Measurements from ENCODE around the gene ROBO3.

ROBO3 gene

GRCh38 chr11:124863826-124864165, 1.4 kb upstream of the ROBO3 start (continued):
- TF ChIP-seq ZNF555 (tag by site-specific recombination; conservative IDR thresholded peaks at IDR 0.05) (no peak), ZNF558 (tag by site-specific recombination; IDR thresholded peaks at IDR 0.05) (no peak), ZSCAN16 (tag by site-specific recombination; IDR thresholded peaks at IDR 0.05) (no peak), ZNF214 (tag by site-specific recombination; IDR thresholded peaks at IDR 0.05; ENCODE audit: borderline replicate concordance) (no peak), ZNF785 (tag by site-specific recombination; IDR thresholded peaks at IDR 0.05) (no peak)
- TF ChIP-seq, protein P1, sequence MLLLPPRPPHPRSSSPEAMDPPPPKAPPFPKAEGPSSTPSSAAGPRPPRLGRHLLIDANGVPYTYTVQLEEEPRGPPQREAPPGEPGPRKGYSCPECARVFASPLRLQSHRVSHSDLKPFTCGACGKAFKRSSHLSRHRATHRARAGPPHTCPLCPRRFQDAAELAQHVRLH (tag by site-specific recombination; IDR thresholded peaks at IDR 0.05) = no peak

- ChIA-PET POLR2A (no interaction called here), CTCF (interaction anchor here (0.9 to 3.0 kb wide), 4 partner anchors 11 to 23 kb away, joined by 3 to 34 read pairs (median 12); no protein-coding TSS in a partner anchor)
- no peaks in the 10 kb centered on the region for H3K4me1 ChIP-seq (ENCODE audit: control insufficient read depth, insufficient read depth, low read length)
- H3K4me3 ChIP-seq (ENCODE audit: low read depth, low read length) = no peak overlapping the region
- H3K27ac ChIP-seq (ENCODE audit: extremely low read depth, low read depth, low read length) = no peak overlapping the region
- TF ChIP-seq ZNF692 (tag by site-specific recombination; IDR thresholded peaks at IDR 0.05) (no peak), ZBTB7A (tag by site-specific recombination; IDR thresholded peaks at IDR 0.05; ENCODE audit: low read depth) (no peak), HIC1 (tag by site-specific recombination; IDR thresholded peaks at IDR 0.05) (no peak), ZNF677 (tag by site-specific recombination; IDR thresholded peaks at IDR 0.05) (no peak), KLF8 (tag by site-specific recombination; IDR thresholded peaks at IDR 0.05) (no peak), ZNF626 (tag by site-specific recombination; IDR thresholded peaks at IDR 0.05) (no peak), ZNF214 (tag by site-specific recombination; IDR thresholded peaks at IDR 0.05; ENCODE audit: borderline replicate concordance) (no peak), ZNF558 (tag by site-specific recombination; IDR thresholded peaks at IDR 0.05) (no peak), ZNF433 (tag by site-specific recombination; IDR thresholded peaks at IDR 0.05; ENCODE audit: low read depth) (no peak), ZNF274 (IDR thresholded peaks at IDR 0.05; ENCODE audit: low read length) (no peak), ZNF274 (tag by site-specific recombination; IDR thresholded peaks at IDR 0.05; ENCODE audit: borderline replicate concordance) (no peak), ZNF10 (tag by site-specific recombination; IDR thresholded peaks at IDR 0.05) (no peak), REPIN1 (tag by site-specific recombination; IDR thresholded peaks at IDR 0.05; ENCODE audit: low read depth) (no peak), ZNF768 (tag by site-specific recombination; IDR thresholded peaks at IDR 0.05) (no peak)
- TF ChIP-seq, protein P2, sequence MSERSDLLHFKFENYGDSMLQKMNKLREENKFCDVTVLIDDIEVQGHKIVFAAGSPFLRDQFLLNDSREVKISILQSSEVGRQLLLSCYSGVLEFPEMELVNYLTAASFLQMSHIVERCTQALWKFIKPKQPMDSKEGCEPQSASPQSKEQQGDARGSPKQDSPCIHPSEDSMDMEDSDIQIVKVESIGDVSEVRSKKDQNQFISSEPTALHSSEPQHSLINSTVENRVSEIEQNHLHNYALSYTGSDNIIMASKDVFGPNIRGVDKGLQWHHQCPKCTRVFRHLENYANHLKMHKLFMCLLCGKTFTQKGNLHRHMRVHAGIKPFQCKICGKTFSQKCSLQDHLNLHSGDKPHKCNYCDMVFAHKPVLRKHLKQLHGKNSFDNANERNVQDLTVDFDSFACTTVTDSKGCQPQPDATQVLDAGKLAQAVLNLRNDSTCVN (tag by site-specific recombination; optimal IDR thresholded peaks at IDR 0.05) = no peak
- TF ChIP-seq, protein P3, sequence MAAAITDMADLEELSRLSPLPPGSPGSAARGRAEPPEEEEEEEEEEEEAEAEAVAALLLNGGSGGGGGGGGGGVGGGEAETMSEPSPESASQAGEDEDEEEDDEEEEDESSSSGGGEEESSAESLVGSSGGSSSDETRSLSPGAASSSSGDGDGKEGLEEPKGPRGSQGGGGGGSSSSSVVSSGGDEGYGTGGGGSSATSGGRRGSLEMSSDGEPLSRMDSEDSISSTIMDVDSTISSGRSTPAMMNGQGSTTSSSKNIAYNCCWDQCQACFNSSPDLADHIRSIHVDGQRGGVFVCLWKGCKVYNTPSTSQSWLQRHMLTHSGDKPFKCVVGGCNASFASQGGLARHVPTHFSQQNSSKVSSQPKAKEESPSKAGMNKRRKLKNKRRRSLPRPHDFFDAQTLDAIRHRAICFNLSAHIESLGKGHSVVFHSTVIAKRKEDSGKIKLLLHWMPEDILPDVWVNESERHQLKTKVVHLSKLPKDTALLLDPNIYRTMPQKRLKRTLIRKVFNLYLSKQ (tag by site-specific recombination; IDR thresholded peaks at IDR 0.05; ENCODE audit: borderline replicate concordance) = no peak
- H3K9me3 ChIP-seq (ENCODE audit: control insufficient read depth, insufficient read depth, low read depth, low read length) = no peaks in the 10 kb centered on the region
- H3K36me3 ChIP-seq (ENCODE audit: control insufficient read depth in 2 of 2, insufficient read depth in 1 of 2, low read length in 2 of 2) = no peaks in the 10 kb centered on the region
Observed at GRCh38 chr11:124864176-124864891, 898 bp upstream of the ROBO3 start.
